SK-N-SH (cell line): ENCODE measurements around the gene AMDHD1.

Experiments
- CHD2 ChIP-seq: fragments of 150-350 bp; IDR thresholded peaks from 2 replicates; pipeline ENCODE4 v1.6.1; 2018; ENCODE audit warnings: low read length; ENCODE audit not compliant: partially characterized antibody
- MXI1 ChIP-seq: IDR thresholded peaks from 2 replicates; pipeline ENCODE4 v1.6.1; 2012; ENCODE audit warnings: mild to moderate bottlenecking, low read depth, low read length, improper control_type of control experiment
- NFIC ChIP-seq: IDR thresholded peaks from 2 replicates; pipeline ENCODE4 v1.4.0; 2012; ENCODE audit warnings: borderline replicate concordance
- NRF1 ChIP-seq: IDR thresholded peaks from 2 replicates; pipeline ENCODE4 v1.6.1; 2012; ENCODE audit warnings: low read depth, mild to moderate bottlenecking, low read length
- POLR2AphosphoS5 ChIP-seq: IDR thresholded peaks from 2 replicates; pipeline ENCODE4 v1.6.1; 2012; ENCODE audit warnings: low read depth, low read length
- TF ChIP-seq, protein P1 (sequence below): fragments of 200-600 bp; sonication (generic); IDR thresholded peaks from 2 replicates; pipeline ENCODE4 v1.6.1; 2017; ENCODE audit warnings: antibody characterized with exemption, mild to moderate bottlenecking, moderate library complexity

DNA sequence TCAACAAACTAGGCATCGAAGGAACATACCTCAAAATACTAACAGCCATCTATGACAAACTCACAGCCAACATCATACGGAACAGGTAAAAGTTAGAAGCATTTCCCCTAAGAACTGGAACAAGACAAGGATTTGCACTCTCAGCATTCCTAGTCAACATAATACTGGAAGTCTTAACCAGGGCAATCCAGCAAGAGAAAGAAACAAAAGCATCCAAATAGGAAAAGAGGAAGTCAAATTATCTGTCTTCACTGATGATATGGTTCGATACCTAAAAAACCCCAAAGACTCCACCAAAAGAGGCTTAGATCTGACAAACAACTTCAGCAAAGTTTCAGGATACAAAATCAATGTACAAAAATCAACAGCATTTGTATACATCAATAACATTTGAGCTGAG lies 33.3 kb upstream of the AMDHD1 start:
- no peak for TF ChIP-seq MXI1
- TF ChIP-seq, protein P1, sequence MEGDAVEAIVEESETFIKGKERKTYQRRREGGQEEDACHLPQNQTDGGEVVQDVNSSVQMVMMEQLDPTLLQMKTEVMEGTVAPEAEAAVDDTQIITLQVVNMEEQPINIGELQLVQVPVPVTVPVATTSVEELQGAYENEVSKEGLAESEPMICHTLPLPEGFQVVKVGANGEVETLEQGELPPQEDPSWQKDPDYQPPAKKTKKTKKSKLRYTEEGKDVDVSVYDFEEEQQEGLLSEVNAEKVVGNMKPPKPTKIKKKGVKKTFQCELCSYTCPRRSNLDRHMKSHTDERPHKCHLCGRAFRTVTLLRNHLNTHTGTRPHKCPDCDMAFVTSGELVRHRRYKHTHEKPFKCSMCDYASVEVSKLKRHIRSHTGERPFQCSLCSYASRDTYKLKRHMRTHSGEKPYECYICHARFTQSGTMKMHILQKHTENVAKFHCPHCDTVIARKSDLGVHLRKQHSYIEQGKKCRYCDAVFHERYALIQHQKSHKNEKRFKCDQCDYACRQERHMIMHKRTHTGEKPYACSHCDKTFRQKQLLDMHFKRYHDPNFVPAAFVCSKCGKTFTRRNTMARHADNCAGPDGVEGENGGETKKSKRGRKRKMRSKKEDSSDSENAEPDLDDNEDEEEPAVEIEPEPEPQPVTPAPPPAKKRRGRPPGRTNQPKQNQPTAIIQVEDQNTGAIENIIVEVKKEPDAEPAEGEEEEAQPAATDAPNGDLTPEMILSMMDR: no peak
- no peak for TF ChIP-seq NFIC
- TF ChIP-seq NRF1: no peak
- no peak for TF ChIP-seq CHD2
- TF ChIP-seq POLR2AphosphoS5: no peak
